Activated CD4-positive, alpha-beta T cell treated with anti-CD3 and anti-CD28 coated beads for 36 hours (primary cell): ENCODE results near the gene PPM1E. TPM values are rescaled to one million over a fixed set of nuclear protein-coding genes. Genes with fewer than 3 reads are reported as not detected.
"Not testable (repeated sequence)": the region's sequence is repeated elsewhere in the genome, so short reads cannot be mapped to it uniquely, and the experiment has no call there.

Source experiments
- ATAC-seq: fragments of 200-7000 bp; cut with Tn5 transposase; one replicate; pipeline ENCODE4 v1.10.0; 2021; ENCODE audit warnings: mild to moderate bottlenecking, moderate library complexity
- CTCF ChIA-PET: fragments of 350-600 bp; sonication (Branson Sonifier 250); formaldehyde crosslinking; loops from one replicate; lab custom pipeline; 2021; ENCODE audit warnings: antibody characterized with exemption; lab: Charles Lee
- POLR2A ChIA-PET: fragments of 350-600 bp; sonication (Branson Sonifier 250); formaldehyde crosslinking; loops from one replicate; lab custom pipeline; 2021; ENCODE audit warnings: antibody characterized with exemption, inconsistent platforms; lab: Charles Lee
- DNase-seq: peaks from one replicate; pipeline ENCODE4 v3.0.0-alpha.2; 2020
- H3K27ac Mint-ChIP-seq: one replicate; pipeline ENCODE4 v1.8.0; 2021; ENCODE audit warnings: mixed read lengths
- H3K27me3 Mint-ChIP-seq: one replicate; pipeline ENCODE4 v1.8.0; 2021; ENCODE audit warnings: mixed read lengths
- H3K36me3 Mint-ChIP-seq: one replicate; pipeline ENCODE4 v1.8.0; 2021; ENCODE audit warnings: low read depth, mixed read lengths
- H3K4me1 Mint-ChIP-seq: one replicate; pipeline ENCODE4 v1.8.0; 2021; ENCODE audit warnings: mixed read lengths
- H3K4me3 Mint-ChIP-seq: one replicate; pipeline ENCODE4 v1.8.0; 2021; ENCODE audit warnings: mild to moderate bottlenecking, moderate library complexity, mixed read lengths
- H3K9me3 Mint-ChIP-seq: one replicate; pipeline ENCODE4 v1.8.0; 2021; ENCODE audit warnings: low read depth, mixed read lengths
- intact Hi-C, 2 experiments: fragments of 100-400 bp; cut with DNase I in 1 of 2; cut with micrococcal nuclease in 1 of 2; formaldehyde crosslinking; loops; one replicate each; pipeline versions ENCODE4 v1.14.2 to v1.15.1; 2022 to 2024; cut with DNase I, micrococcal nuclease
- total RNA-seq, 2 experiments: library from RNA; stranded (reverse); gene quantifications; one replicate each; pipeline ENCODE4 v1.2.3, GENCODE V29; 2021

The PPM1E gene
- total RNA-seq, 2 experiments from 2014 or later = not detected

GRCh38 chr17:58913552-58913951 is 157.9 kb downstream of the PPM1E start:
- intact Hi-C loops = no loop called here
- ChIA-PET CTCF (no interaction called here), POLR2A (no interaction called here)
- no peak overlapping the region for H3K27ac Mint-ChIP-seq
- peaks cover 13% of the 10 kb centered on the region for H3K9me3 Mint-ChIP-seq
- H3K4me1 Mint-ChIP-seq = no peaks in the 10 kb centered on the region
- ATAC-seq (no peak), DNase-seq (no peak)
- H3K27me3 Mint-ChIP-seq = peaks cover 23% of the 10 kb centered on the region
- no peaks in the 10 kb centered on the region for H3K36me3 Mint-ChIP-seq
- no peak overlapping the region for H3K4me3 Mint-ChIP-seq

- intact Hi-C loops = no loop called here
These were observed 158.5 kb downstream of the PPM1E start for GRCh38 chr17:58913971-58914769.

GRCh38 chr17:58917228-58917627 is 161.6 kb downstream of the PPM1E start:
- POLR2A ChIA-PET = no interaction called here

More at GRCh38 chr17:58913971-58914769, 158.5 kb downstream of the PPM1E start:
- POLR2A ChIA-PET = interaction anchor here (0.6 kb wide), 1 partner anchor 58 kb away, joined by 5 read pairs; no protein-coding TSS in a partner anchor
- no peak overlapping the region for H3K4me3 Mint-ChIP-seq
- no peaks in the 10 kb centered on the region for H3K36me3 Mint-ChIP-seq
- peaks cover 21% of the 10 kb centered on the region for H3K27me3 Mint-ChIP-seq
- no peak overlapping the region for H3K27ac Mint-ChIP-seq
- H3K9me3 Mint-ChIP-seq = peaks cover 13% of the 10 kb centered on the region
- CTCF ChIA-PET = no interaction called here
- ATAC-seq (no peak), DNase-seq (no peak)
- no peaks in the 10 kb centered on the region for H3K4me1 Mint-ChIP-seq

GRCh38 chr17:58918072-58918471 is 162.4 kb downstream of the PPM1E start:
- ChIA-PET POLR2A (no interaction called here), CTCF (interaction anchor here (0.8 to 1.7 kb wide), 2 partner anchors 87 to 353 kb away, joined by 3 to 4 read pairs; no protein-coding TSS in a partner anchor)
- H3K4me1 Mint-ChIP-seq = peaks cover 13% of the 10 kb centered on the region
- intact Hi-C loops = no loop called here
- H3K9me3 Mint-ChIP-seq = peaks cover under 1% of the 10 kb centered on the region
- peaks cover 11% of the 10 kb centered on the region for H3K27me3 Mint-ChIP-seq
- no peak for DNase-seq
- H3K27ac Mint-ChIP-seq = no peak overlapping the region
- H3K4me3 Mint-ChIP-seq = no peak overlapping the region
- ATAC-seq = no peak
- H3K36me3 Mint-ChIP-seq = no peaks in the 10 kb centered on the region

More at GRCh38 chr17:58917228-58917627, 161.6 kb downstream of the PPM1E start:
- intact Hi-C loops = no loop called here
- CTCF ChIA-PET = interaction anchor here (0.5 to 1.7 kb wide), 5 partner anchors 55 to 689 kb away, joined by 3 to 4 read pairs (median 3); no protein-coding TSS in a partner anchor
- Mint-ChIP-seq H3K36me3 (no peaks in the 10 kb centered on the region), H3K27me3 (peaks cover 13% of the 10 kb centered on the region), H3K4me3 (no peak overlapping the region), H3K4me1 (peaks cover 13% of the 10 kb centered on the region), H3K9me3 (peaks cover 5% of the 10 kb centered on the region), H3K27ac (no peak overlapping the region)
- no peak for DNase-seq
- ATAC-seq = no peak

GRCh38 chr17:58918884-58919283 is 163.2 kb downstream of the PPM1E start:
- H3K4me3 Mint-ChIP-seq = no peak overlapping the region
- POLR2A ChIA-PET = no interaction called here
- intact Hi-C loops = no loop called here
- no peaks in the 10 kb centered on the region for H3K36me3 Mint-ChIP-seq
- ATAC-seq (no peak), DNase-seq (no peak)
- H3K9me3 Mint-ChIP-seq = no peaks in the 10 kb centered on the region
- H3K4me1 Mint-ChIP-seq = peaks cover 13% of the 10 kb centered on the region
- CTCF ChIA-PET = interaction anchor here (1.7 kb wide), 1 partner anchor 354 kb away, joined by 4 read pairs; no protein-coding TSS in a partner anchor
- H3K27ac Mint-ChIP-seq = no peak overlapping the region
- peaks cover 11% of the 10 kb centered on the region for H3K27me3 Mint-ChIP-seq

- DNase-seq (no peak), ATAC-seq (no peak)
- peaks cover 6% of the 10 kb centered on the region for H3K27me3 Mint-ChIP-seq
- intact Hi-C loops = no loop called here
- CTCF ChIA-PET = no interaction called here
- no peak overlapping the region for H3K4me3 Mint-ChIP-seq
- no peak overlapping the region for H3K27ac Mint-ChIP-seq
- H3K9me3 Mint-ChIP-seq = no peaks in the 10 kb centered on the region
- POLR2A ChIA-PET = no interaction called here
- peaks cover 13% of the 10 kb centered on the region for H3K4me1 Mint-ChIP-seq
- no peaks in the 10 kb centered on the region for H3K36me3 Mint-ChIP-seq
These were observed 165.1 kb downstream of the PPM1E start for GRCh38 chr17:58920773-58921172.

- Mint-ChIP-seq H3K9me3 (no peaks in the 10 kb centered on the region), H3K27ac (no peak overlapping the region), H3K4me3 (no peak overlapping the region), H3K36me3 (no peaks in the 10 kb centered on the region), H3K27me3 (peaks cover 9% of the 10 kb centered on the region), H3K4me1 (no peaks in the 10 kb centered on the region)
- POLR2A ChIA-PET = no interaction called here
- CTCF ChIA-PET = no interaction called here
- intact Hi-C loops = no loop called here
- DNase-seq (no peak), ATAC-seq (no peak)
These were observed 177.3 kb downstream of the PPM1E start for GRCh38 chr17:58932956-58933355.

- intact Hi-C loops = no loop called here
- ChIA-PET POLR2A (no interaction called here), CTCF (no interaction called here)
- H3K4me1 Mint-ChIP-seq = no peaks in the 10 kb centered on the region
- DNase-seq (no peak), ATAC-seq (no peak)
- peaks cover 2% of the 10 kb centered on the region for H3K27me3 Mint-ChIP-seq
- H3K36me3 Mint-ChIP-seq = no peaks in the 10 kb centered on the region
- H3K9me3 Mint-ChIP-seq = no peaks in the 10 kb centered on the region
- no peak overlapping the region for H3K27ac Mint-ChIP-seq
- no peak overlapping the region for H3K4me3 Mint-ChIP-seq
These were observed 180.6 kb downstream of the PPM1E start for GRCh38 chr17:58936295-58936694.

- CTCF ChIA-PET = interaction anchor here (0.7 kb wide), 1 partner anchor 192 kb away, joined by 3 read pairs; no protein-coding TSS in a partner anchor
- no peak for ATAC-seq
These were observed 188.5 kb downstream of the PPM1E start for GRCh38 chr17:58944166-58944565.

GRCh38 chr17:58947411-58947810 is 191.8 kb downstream of the PPM1E start:
- Mint-ChIP-seq H3K27me3 (peaks cover 18% of the 10 kb centered on the region), H3K9me3 (peaks cover 23% of the 10 kb centered on the region), H3K27ac (no peak overlapping the region), H3K4me1 (no peaks in the 10 kb centered on the region), H3K36me3 (peaks cover 9% of the 10 kb centered on the region), H3K4me3 (no peak overlapping the region)
- no peak for DNase-seq
- intact Hi-C loops = no loop called here
- ChIA-PET POLR2A (no interaction called here), CTCF (interaction anchor here (0.6 kb wide), 1 partner anchor 31 kb away, joined by 3 read pairs; no protein-coding TSS in a partner anchor)
- no peak for ATAC-seq

More at GRCh38 chr17:58944166-58944565, 188.5 kb downstream of the PPM1E start:
- peaks cover 13% of the 10 kb centered on the region for H3K27me3 Mint-ChIP-seq
- no peak for DNase-seq
- POLR2A ChIA-PET = no interaction called here
- H3K4me1 Mint-ChIP-seq = no peaks in the 10 kb centered on the region
- peaks cover 4% of the 10 kb centered on the region for H3K9me3 Mint-ChIP-seq
- H3K4me3 Mint-ChIP-seq = no peak overlapping the region
- H3K27ac Mint-ChIP-seq = no peak overlapping the region
- intact Hi-C loops = no loop called here
- peaks cover 3% of the 10 kb centered on the region for H3K36me3 Mint-ChIP-seq

- POLR2A ChIA-PET = no interaction called here
- CTCF ChIA-PET = no interaction called here
- Mint-ChIP-seq H3K4me3 (no peak overlapping the region), H3K27ac (no peak overlapping the region), H3K27me3 (peaks cover 18% of the 10 kb centered on the region), H3K4me1 (no peaks in the 10 kb centered on the region), H3K36me3 (peaks cover 9% of the 10 kb centered on the region), H3K9me3 (peaks cover 23% of the 10 kb centered on the region)
- intact Hi-C loops = no loop called here
- ATAC-seq = no peak
- DNase-seq = no peak
These were observed 192.2 kb downstream of the PPM1E start for GRCh38 chr17:58947824-58948223.

GRCh38 chr17:58954358-58954757 is 198.7 kb downstream of the PPM1E start:
- CTCF ChIA-PET = interaction anchor here (0.5 kb wide), 1 partner anchor 718 kb away, joined by 3 read pairs; no protein-coding TSS in a partner anchor
- Mint-ChIP-seq H3K9me3 (peaks cover 21% of the 10 kb centered on the region), H3K27me3 (peaks cover 12% of the 10 kb centered on the region)
- intact Hi-C loops, H3K4me1 Mint-ChIP-seq, H3K27ac Mint-ChIP-seq, H3K4me3 Mint-ChIP-seq, POLR2A ChIA-PET, DNase-seq, H3K36me3 Mint-ChIP-seq, ATAC-seq: not testable (repeated sequence)
